Heart right ventricle (tissue), 16 donors: ENCODE results near the gene VPS25. TPM values are rescaled to one million over a fixed set of nuclear protein-coding genes. Genes with fewer than 3 reads are reported as not detected.
"Not testable (repeated sequence)": the region's sequence is repeated elsewhere in the genome, so short reads cannot be mapped to it uniquely, and the experiment has no call there.

ENCODE experiments used
- ATAC-seq, 8 donors: fragments of 200-7000 bp; cut with Tn5 transposase; one replicate each; pipeline ENCODE4 v1.9.1; 2020; ENCODE audit warnings: mild to moderate bottlenecking in 8 of 8, moderate library complexity in 8 of 8, moderate number of reproducible peaks in 1 of 8
- DNase-seq, 2 donors: peaks; one replicate each; pipeline ENCODE4 v3.0.0-alpha.2; 2020
- H3K27ac ChIP-seq, 10 donors: fragments of 200-600 bp; sonication (generic) in 2 of 10; one replicate each; pipeline versions ENCODE4 v1.5.0 to v1.8.0; 2020 to 2022; ENCODE audit warnings: mild to moderate bottlenecking in 3 of 10
- H3K27me3 ChIP-seq, 7 donors: fragments of 200-600 bp; one replicate each; pipeline ENCODE4 v1.8.0; 2021 to 2022; ENCODE audit warnings: mild to moderate bottlenecking in 2 of 7
- H3K36me3 ChIP-seq, 9 donors: fragments of 200-600 bp; sonication (generic) in 1 of 9; one replicate each; pipeline versions ENCODE4 v1.5.0 to v1.8.0; 2020 to 2022; ENCODE audit warnings: mild to moderate bottlenecking in 2 of 9
- H3K4me1 ChIP-seq, 9 donors: fragments of 200-600 bp; sonication (generic) in 1 of 9; one replicate each; pipeline versions ENCODE4 v1.5.0 to v1.8.0; 2020 to 2022; ENCODE audit warnings: mild to moderate bottlenecking in 4 of 9
- H3K4me3 ChIP-seq, 10 donors: fragments of 200-600 bp; sonication (generic) in 2 of 10; one replicate each; pipeline versions ENCODE4 v1.5.0 to v1.8.0; 2020 to 2022; ENCODE audit warnings: mild to moderate bottlenecking in 7 of 10, moderate library complexity in 2 of 10
- H3K9me3 ChIP-seq, 11 donors: fragments of 200-600 bp in 10 of 11; sonication (generic) in 2 of 11; one replicate each; pipeline versions ENCODE4 v1.5.0 to v1.8.0; 2013 to 2022; ENCODE audit warnings: mild to moderate bottlenecking in 2 of 11, control low read depth in 1 of 11, moderate library complexity in 1 of 11
- CTCF ChIP-seq, 9 donors: fragments of 200-600 bp; sonication (generic) in 2 of 9; IDR thresholded peaks; one replicate each; pipeline versions ENCODE4 v1.5.0 to v1.8.0; 2021 to 2022; ENCODE audit warnings: antibody characterized with exemption in 9 of 9, mild to moderate bottlenecking in 5 of 9, moderate library complexity in 1 of 9
- WGBS, 2 donors: extraction: QIAGEN DNeasy Blood & Tissue Kit; methylation state at CpG; one replicate each; pipeline ENCODE4 v1.1.7; 2013; ENCODE audit warnings: inconsistent platforms in 1 of 2; 5-methylcytosine and 5-hydroxymethylcytosine counted together
- intact Hi-C, 10 donors: fragments of 100-400 bp; cut with DNase I; formaldehyde crosslinking; loops; one replicate each; pipeline versions ENCODE4 v1.11.1 to v1.14.2; 2022
- polyA plus RNA-seq, 2 donors: library from polyadenylated mRNA; stranded (reverse); fragments of 200-250 nt; gene quantifications; one replicate each; pipeline ENCODE4 v1.2.3, GENCODE V29; 2013
- total RNA-seq, 10 donors: library from RNA; stranded (reverse); fragmentation: NEBNext Ultra II Directional in 3 of 10; extraction: Animal tissue kit (Norgen Biotek cat#: 25700) in 3 of 10; gene quantifications; one replicate each; pipeline versions ENCODE4 v1.2.1 to v1.2.4, GENCODE V29; 2021 to 2023
- donor health status: Arrhythmogenic right ventricular cardiomyopathy.
- donor health status: ischemic (EF 13 %, LVEDD 7.1; RV severe dilation, severe dysfunction).
- donor health status: healthy with polysubstance abuse.
- donor health status: DM: no; HTN: yes; CAD: no.
- donor health status: DM: no; HTN: no; CAD: no.
- donor health status: ischemic (EF 25% LVEDD 6.9; RV normal size, moderate dysfunction).
- donor health status: ischemic (EF 25% LVEDD 5.7; RV mildly dilated, moderate dysfunction).
- donor health status: healthy.
- donor health status: DM: yes; HTN: yes; CAD: no.
- donor health status: Ischemic cardiomyopathy.
- donor health status: ischemic (EF 35%, LVEDD 5.7; RV mildly dilated, moderate dysfunction).
- donor health status: nonischemic (EF 11% LVEDD 7.7; RV severe dilation, severe dysfunction).
- donor health status: DM: yes; HTN: yes; CAD: no.
- donor health status: PGD.
- donor health status: ischemic (EF 29% LVEDD 5.4; RV normal size, mild dysfunction).
- donor health status: nonischemic (EF 23%, LVEDD 6.1; RV moderate dilation, normal function).

The VPS25 gene
- total and polyA plus RNA-seq, 12 donors, result 28.0 to 80.9 (median 37.3) TPM

- intact Hi-C loops, result loop anchor here (2.0 to 10.0 kb wide), 7 partner anchors 17 to 187 kb away; partner anchors contain the start of genes PSMC3IP (in 2 of the 10) and EZH1 (in 1 of the 10)
- peak overlapping the region; percentile 81 to 97 (median 93) for H3K27ac ChIP-seq
- WGBS, 2 donors, result 34 to 49% methylated on average over 11 to 12 of the region's 12 CpGs
Observed at GRCh38 chr17:42761638-42762037, 11.6 kb upstream of the VPS25 start.

GRCh38 chr17:42766124-42766523, 7.1 kb upstream of the VPS25 start:
- H3K9me3 ChIP-seq, result no peaks in the 10 kb centered on the region
- peaks cover 0 to 37% (median 11%) of the 10 kb centered on the region in 9 donors for H3K4me1 ChIP-seq
- WGBS, 2 donors, result 90 to 91% methylated on average over 6 of the region's 6 CpGs
- H3K4me3 ChIP-seq, result no peak overlapping the region
- DNase-seq, result no peak
- ATAC-seq, result no peak
- peaks cover 0 to 21% (median 4%) of the 10 kb centered on the region in 7 donors for H3K27me3 ChIP-seq
- no peaks in the 10 kb centered on the region for H3K36me3 ChIP-seq
- intact Hi-C loops, result loop anchor here in 2 of 10 donors (10.0 kb wide), 2 partner anchors 51 to 191 kb away; partner anchors contain the start of gene PSMC3IP (in 1 of the 2)
- no peak for TF ChIP-seq CTCF (IDR thresholded peaks at IDR 0.05)
- H3K27ac ChIP-seq, result no peak overlapping the region

More at GRCh38 chr17:42761638-42762037, 11.6 kb upstream of the VPS25 start:
- Histone ChIP-seq H3K27me3 (peaks cover 0 to 38% (median 10%) of the 10 kb centered on the region in 7 donors), H3K36me3 (no peaks in the 10 kb centered on the region), H3K4me1 (peaks cover 5 to 57% (median 26%) of the 10 kb centered on the region in 9 donors), H3K4me3 (peak overlapping the region; percentile 43 to 87 (median 70)), H3K9me3 (no peaks in the 10 kb centered on the region)
- no peak for TF ChIP-seq CTCF (IDR thresholded peaks at IDR 0.05)
- DNase-seq, result no peak
- ATAC-seq, result no peak

- no peak for TF ChIP-seq CTCF (IDR thresholded peaks at IDR 0.05)
- Histone ChIP-seq H3K4me3 (no peak overlapping the region), H3K27me3 (peaks cover 0 to 7% (median 0%) of the 10 kb centered on the region in 7 donors), H3K27ac (no peak overlapping the region), H3K4me1 (peaks cover 0 to 24% (median 9%) of the 10 kb centered on the region in 9 donors), H3K9me3 (no peaks in the 10 kb centered on the region), H3K36me3 (no peaks in the 10 kb centered on the region)
- intact Hi-C loops, result loop anchor here in 2 of 10 donors (10.0 kb wide), 2 partner anchors 53 to 193 kb away; partner anchors contain the start of gene PSMC3IP (in 1 of the 2)
- DNase-seq (no peak), ATAC-seq (no peak)
Observed at GRCh38 chr17:42767512-42767911, 5.7 kb upstream of the VPS25 start.

GRCh38 chr17:42768006-42768405, 5.2 kb upstream of the VPS25 start:
- not testable (repeated sequence) for DNase-seq, H3K9me3 ChIP-seq, H3K27ac ChIP-seq, H3K4me3 ChIP-seq, H3K36me3 ChIP-seq, ATAC-seq, H3K27me3 ChIP-seq
- intact Hi-C loops, result loop anchor here in 2 of 10 donors (10.0 kb wide), 2 partner anchors 53 to 193 kb away; partner anchors contain the start of gene PSMC3IP (in 1 of the 2)
- peaks cover 0 to 25% (median 13%) of the 10 kb centered on the region in 9 donors for H3K4me1 ChIP-seq
- WGBS, 2 donors, result 53 to 58% methylated on average over 9 of the region's 9 CpGs

GRCh38 chr17:42769964-42770363, 3.3 kb upstream of the VPS25 start:
- intact Hi-C loops, result loop anchor here in 3 of 10 donors (5.0 to 10.0 kb wide), 3 partner anchors 52 to 195 kb away; partner anchors contain the start of genes BECN1 (in 1 of the 3) and PSMC3IP (in 1 of the 3)
- 72% methylated on average over 10 of the region's 10 CpGs for WGBS, 2 donors
- not testable (repeated sequence) for H3K36me3 ChIP-seq, ATAC-seq, H3K27ac ChIP-seq, H3K27me3 ChIP-seq, H3K9me3 ChIP-seq, DNase-seq, H3K4me3 ChIP-seq
- peaks cover 2 to 18% (median 14%) of the 10 kb centered on the region in 9 donors for H3K4me1 ChIP-seq
